WTC11 (cell line): Measurements from ENCODE around the gene ADGRA1.

Experiments used
- IRF2 ChIP-seq: sonication (generic); formaldehyde crosslinking; IDR thresholded peaks from 2 replicates; pipeline ENCODE4 v1.8.0; 2022; ENCODE audit warnings: low read depth, missing genetic modification reagents, borderline replicate concordance
- TF ChIP-seq, protein P1 (sequence below): sonication (generic); formaldehyde crosslinking; IDR thresholded peaks from 2 replicates; pipeline ENCODE4 v1.8.1; 2022; ENCODE audit warnings: mild to moderate bottlenecking, moderate library complexity, missing genetic modification reagents
- TF ChIP-seq, protein P2 (sequence below): fragments of 200-600 bp; IDR thresholded peaks from 2 replicates; pipeline ENCODE4 v1.8.0; 2022; ENCODE audit warnings: antibody characterized with exemption
- TF ChIP-seq, protein P3 (sequence below): sonication (generic); formaldehyde crosslinking; IDR thresholded peaks from 2 replicates; pipeline ENCODE4 v1.8.1; 2022; ENCODE audit warnings: missing genetic modification reagents, borderline replicate concordance
- TF ChIP-seq, protein P4 (sequence below): fragments of 250-450 bp; sonication (Bioruptor Pico); conservative IDR thresholded peaks from 2 replicates; pipeline ENCODE4 v1.9.0; 2021; ENCODE audit warnings: mild to moderate bottlenecking

DNA sequence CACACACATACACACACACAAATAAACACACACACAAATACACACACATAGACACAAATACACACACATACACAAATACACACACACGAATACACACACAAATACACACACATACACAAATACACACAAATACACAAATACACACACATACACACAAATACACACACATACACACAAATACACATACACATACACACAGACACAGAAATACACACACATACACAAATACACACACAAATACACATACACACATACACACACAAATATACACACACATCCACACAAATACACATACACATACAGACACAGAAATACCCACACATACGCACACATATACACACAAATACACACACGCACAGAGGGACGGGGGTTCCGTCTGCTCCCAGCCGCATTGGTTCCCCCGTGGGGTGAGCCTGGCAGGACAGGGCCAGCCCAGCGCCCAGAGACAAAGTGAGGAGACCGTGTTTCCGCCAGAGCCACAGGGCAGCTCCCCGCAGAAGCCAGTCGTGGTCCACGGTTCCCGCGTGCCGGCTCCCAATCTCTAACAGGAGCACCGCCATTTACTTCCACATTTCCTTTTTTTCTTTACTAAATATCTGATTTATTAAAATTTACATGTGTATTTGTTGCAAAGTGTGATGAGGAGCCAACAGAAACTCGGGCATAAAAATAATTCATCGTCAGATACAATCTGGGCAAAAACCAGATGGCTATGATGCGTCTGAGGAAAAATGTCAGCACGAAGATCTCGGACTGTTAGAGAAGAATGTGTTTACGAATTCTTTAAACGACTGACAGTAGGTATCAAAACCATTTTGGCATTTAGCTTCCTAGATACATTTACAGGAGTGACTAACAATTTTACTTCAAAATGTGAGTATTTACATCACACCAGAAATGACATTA lies 69.2 kb downstream of the ADGRA1 start:
- TF ChIP-seq, protein P1, sequence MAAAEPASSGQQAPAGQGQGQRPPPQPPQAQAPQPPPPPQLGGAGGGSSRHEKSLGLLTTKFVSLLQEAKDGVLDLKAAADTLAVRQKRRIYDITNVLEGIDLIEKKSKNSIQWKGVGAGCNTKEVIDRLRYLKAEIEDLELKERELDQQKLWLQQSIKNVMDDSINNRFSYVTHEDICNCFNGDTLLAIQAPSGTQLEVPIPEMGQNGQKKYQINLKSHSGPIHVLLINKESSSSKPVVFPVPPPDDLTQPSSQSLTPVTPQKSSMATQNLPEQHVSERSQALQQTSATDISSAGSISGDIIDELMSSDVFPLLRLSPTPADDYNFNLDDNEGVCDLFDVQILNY (CRISPR knock-in tag): no peak
- TF ChIP-seq, protein P2, sequence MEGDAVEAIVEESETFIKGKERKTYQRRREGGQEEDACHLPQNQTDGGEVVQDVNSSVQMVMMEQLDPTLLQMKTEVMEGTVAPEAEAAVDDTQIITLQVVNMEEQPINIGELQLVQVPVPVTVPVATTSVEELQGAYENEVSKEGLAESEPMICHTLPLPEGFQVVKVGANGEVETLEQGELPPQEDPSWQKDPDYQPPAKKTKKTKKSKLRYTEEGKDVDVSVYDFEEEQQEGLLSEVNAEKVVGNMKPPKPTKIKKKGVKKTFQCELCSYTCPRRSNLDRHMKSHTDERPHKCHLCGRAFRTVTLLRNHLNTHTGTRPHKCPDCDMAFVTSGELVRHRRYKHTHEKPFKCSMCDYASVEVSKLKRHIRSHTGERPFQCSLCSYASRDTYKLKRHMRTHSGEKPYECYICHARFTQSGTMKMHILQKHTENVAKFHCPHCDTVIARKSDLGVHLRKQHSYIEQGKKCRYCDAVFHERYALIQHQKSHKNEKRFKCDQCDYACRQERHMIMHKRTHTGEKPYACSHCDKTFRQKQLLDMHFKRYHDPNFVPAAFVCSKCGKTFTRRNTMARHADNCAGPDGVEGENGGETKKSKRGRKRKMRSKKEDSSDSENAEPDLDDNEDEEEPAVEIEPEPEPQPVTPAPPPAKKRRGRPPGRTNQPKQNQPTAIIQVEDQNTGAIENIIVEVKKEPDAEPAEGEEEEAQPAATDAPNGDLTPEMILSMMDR: no peak
- TF ChIP-seq IRF2 (CRISPR knock-in tag): no peak
- TF ChIP-seq, protein P3, sequence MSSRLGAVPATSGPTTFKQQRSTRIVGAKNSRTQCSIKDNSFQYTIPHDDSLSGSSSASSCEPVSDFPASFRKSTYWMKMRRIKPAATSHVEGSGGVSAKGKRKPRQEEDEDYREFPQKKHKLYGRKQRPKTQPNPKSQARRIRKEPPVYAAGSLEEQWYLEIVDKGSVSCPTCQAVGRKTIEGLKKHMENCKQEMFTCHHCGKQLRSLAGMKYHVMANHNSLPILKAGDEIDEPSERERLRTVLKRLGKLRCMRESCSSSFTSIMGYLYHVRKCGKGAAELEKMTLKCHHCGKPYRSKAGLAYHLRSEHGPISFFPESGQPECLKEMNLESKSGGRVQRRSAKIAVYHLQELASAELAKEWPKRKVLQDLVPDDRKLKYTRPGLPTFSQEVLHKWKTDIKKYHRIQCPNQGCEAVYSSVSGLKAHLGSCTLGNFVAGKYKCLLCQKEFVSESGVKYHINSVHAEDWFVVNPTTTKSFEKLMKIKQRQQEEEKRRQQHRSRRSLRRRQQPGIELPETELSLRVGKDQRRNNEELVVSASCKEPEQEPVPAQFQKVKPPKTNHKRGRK (CRISPR knock-in tag): no peak
- TF ChIP-seq, protein P4, sequence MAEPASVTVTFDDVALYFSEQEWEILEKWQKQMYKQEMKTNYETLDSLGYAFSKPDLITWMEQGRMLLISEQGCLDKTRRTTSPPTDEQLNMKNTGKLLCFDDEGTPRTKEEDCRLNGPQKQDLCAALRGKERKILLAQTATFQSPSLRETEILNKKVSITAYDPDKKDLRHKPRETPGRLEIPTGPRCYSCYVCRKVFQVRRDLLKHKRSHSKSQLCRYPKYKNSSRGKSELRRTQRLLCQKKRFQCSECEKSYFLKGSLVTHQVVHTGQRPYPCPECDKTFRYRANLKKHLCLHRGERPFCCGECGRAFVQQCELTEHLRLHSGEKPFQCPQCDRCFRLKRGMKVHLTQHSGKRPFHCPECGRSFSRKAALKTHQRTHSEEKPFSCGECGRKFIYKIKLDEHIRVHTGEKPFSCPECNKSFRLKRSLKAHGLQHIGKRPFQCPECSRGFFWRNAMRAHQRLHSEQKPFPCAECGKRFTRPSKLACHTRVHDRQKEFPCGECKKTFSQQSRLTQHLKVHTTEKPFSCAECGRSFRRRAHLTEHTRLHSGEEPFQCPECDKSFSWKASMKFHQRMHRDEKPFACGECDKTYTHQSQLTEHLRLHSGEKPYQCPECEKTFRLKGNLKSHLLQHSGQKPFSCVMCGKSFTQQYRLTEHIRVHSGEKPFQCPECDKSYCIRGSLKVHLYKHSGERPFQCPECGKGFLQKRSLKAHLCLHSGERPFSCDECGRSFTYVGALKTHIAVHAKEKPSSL (CRISPR knock-in tag): no peak
